Measurements from ENCODE around the gene LILRA2. TPM values are rescaled to one million over a fixed set of nuclear protein-coding genes. Genes with fewer than 3 reads are reported as not detected.
"Not testable (repeated sequence)": the region's sequence is repeated elsewhere in the genome, so short reads cannot be mapped to it uniquely, and the experiment has no call there.

Gene LILRA2
- polyA plus RNA-seq, 1 donor (not counting 4 experiments of a cell fraction or from before 2014, with no cell fraction given): not detected

DNA sequence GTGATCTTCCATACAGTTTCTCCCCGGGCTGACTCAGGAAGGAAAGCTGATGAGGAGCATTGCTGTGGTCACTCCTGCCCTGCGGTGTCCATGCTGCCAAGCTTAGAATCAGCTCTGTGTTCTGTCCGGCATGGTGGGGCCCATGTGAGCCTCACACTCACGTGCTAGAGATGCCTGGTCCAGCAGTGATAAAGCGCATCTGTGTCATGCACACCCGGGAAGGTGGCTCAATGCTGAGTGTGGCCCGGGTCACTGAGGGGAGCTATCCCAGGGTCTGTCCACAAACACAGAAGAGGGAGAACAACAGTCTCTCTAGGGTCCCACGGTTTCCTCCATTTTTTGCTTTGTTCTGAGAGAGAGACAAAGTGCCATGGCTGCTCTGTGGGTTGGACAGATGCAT lies 53.2 kb downstream of the LILRA2 start:
- Histone ChIP-seq H3K4me1 (ENCODE audit: control insufficient read depth, extremely low read depth, insufficient read depth, low read length) (no peaks in the 10 kb centered on the region), H4K20me1 (ENCODE audit: control insufficient read depth, extremely low read depth, insufficient read depth, low read length) (no peaks in the 10 kb centered on the region), H3K4me3 (ENCODE audit: control insufficient read depth in 2 of 3, extremely low read depth in 1 of 3, insufficient read depth in 2 of 3, low read depth in 1 of 3, low read length in 3 of 3) (no peak overlapping the region), H3K36me3 (ENCODE audit: control insufficient read depth in 2 of 2, extremely low read depth in 1 of 2, insufficient read depth in 2 of 2, low read length in 2 of 2) (no peaks in the 10 kb centered on the region), H3K9ac (ENCODE audit: control insufficient read depth, extremely low read depth, insufficient read depth, low read length) (no peak overlapping the region), H3K27ac (ENCODE audit: control insufficient read depth, insufficient read depth, low read length) (no peak overlapping the region), H3K79me2 (ENCODE audit: control insufficient read depth, insufficient read depth, low read length) (no peaks in the 10 kb centered on the region), H3K4me2 (ENCODE audit: control insufficient read depth, extremely low read depth, insufficient read depth, low read depth, low read length) (no peak overlapping the region), H3K27me3 (ENCODE audit: control insufficient read depth, extremely low read depth, insufficient read depth, low read length) (no peaks in the 10 kb centered on the region), H2AFZ (ENCODE audit: control insufficient read depth, low read length) (no peak overlapping the region), H3K9me3 (ENCODE audit: control insufficient read depth, low read depth, low read length) (peaks cover 1% of the 10 kb centered on the region), H3K9me1 (ENCODE audit: control insufficient read depth, extremely low read depth, insufficient read depth, low read length) (no peaks in the 10 kb centered on the region)
- TF ChIP-seq, protein P1, sequence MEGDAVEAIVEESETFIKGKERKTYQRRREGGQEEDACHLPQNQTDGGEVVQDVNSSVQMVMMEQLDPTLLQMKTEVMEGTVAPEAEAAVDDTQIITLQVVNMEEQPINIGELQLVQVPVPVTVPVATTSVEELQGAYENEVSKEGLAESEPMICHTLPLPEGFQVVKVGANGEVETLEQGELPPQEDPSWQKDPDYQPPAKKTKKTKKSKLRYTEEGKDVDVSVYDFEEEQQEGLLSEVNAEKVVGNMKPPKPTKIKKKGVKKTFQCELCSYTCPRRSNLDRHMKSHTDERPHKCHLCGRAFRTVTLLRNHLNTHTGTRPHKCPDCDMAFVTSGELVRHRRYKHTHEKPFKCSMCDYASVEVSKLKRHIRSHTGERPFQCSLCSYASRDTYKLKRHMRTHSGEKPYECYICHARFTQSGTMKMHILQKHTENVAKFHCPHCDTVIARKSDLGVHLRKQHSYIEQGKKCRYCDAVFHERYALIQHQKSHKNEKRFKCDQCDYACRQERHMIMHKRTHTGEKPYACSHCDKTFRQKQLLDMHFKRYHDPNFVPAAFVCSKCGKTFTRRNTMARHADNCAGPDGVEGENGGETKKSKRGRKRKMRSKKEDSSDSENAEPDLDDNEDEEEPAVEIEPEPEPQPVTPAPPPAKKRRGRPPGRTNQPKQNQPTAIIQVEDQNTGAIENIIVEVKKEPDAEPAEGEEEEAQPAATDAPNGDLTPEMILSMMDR (optimal IDR thresholded peaks at IDR 0.05 in 1 of 3, IDR thresholded peaks at IDR 0.05 in 1 of 3, conservative IDR thresholded peaks at IDR 0.05 in 1 of 3; ENCODE audit: extremely low read depth in 1 of 3, insufficient read depth in 2 of 3, low read length in 3 of 3): no peak
- TF ChIP-seq EZH2 (IDR thresholded peaks at IDR 0.05; ENCODE audit: low read length): no peak
- FAIRE-seq: no peak
- dilution Hi-C loops (cut with MboI; ENCODE audit: extremely low pct_ligation_motif_present, low sequenced_read_pairs): no loop called here
- DNase-seq (ENCODE audit: low read depth, low spot score): no peak

GRCh38 chr19:54627912-54628311 lies 54.3 kb downstream of the LILRA2 start:
- DNase-seq (ENCODE audit: low read depth, low spot score); FAIRE-seq; H3K27me3 ChIP-seq (ENCODE audit: control insufficient read depth, extremely low read depth, insufficient read depth, low read length); H3K4me2 ChIP-seq (ENCODE audit: control insufficient read depth, extremely low read depth, insufficient read depth, low read depth, low read length); H2AFZ ChIP-seq (ENCODE audit: control insufficient read depth, low read length); dilution Hi-C loops (cut with MboI; ENCODE audit: extremely low pct_ligation_motif_present, low sequenced_read_pairs); H3K36me3 ChIP-seq (ENCODE audit: control insufficient read depth in 2 of 2, extremely low read depth in 1 of 2, insufficient read depth in 2 of 2, low read length in 2 of 2); H3K9ac ChIP-seq (ENCODE audit: control insufficient read depth, extremely low read depth, insufficient read depth, low read length); H3K9me3 ChIP-seq (ENCODE audit: control insufficient read depth, low read depth, low read length); H4K20me1 ChIP-seq (ENCODE audit: control insufficient read depth, extremely low read depth, insufficient read depth, low read length); H3K79me2 ChIP-seq (ENCODE audit: control insufficient read depth, insufficient read depth, low read length); H3K4me1 ChIP-seq (ENCODE audit: control insufficient read depth, extremely low read depth, insufficient read depth, low read length); H3K27ac ChIP-seq (ENCODE audit: control insufficient read depth, insufficient read depth, low read length); H3K9me1 ChIP-seq (ENCODE audit: control insufficient read depth, extremely low read depth, insufficient read depth, low read length); H3K4me3 ChIP-seq (ENCODE audit: control insufficient read depth in 2 of 3, extremely low read depth in 1 of 3, insufficient read depth in 2 of 3, low read depth in 1 of 3, low read length in 3 of 3): not testable (repeated sequence)

- H3K4me2 ChIP-seq (ENCODE audit: control insufficient read depth, extremely low read depth, insufficient read depth, low read depth, low read length); H3K9me1 ChIP-seq (ENCODE audit: control insufficient read depth, extremely low read depth, insufficient read depth, low read length); H3K27me3 ChIP-seq (ENCODE audit: control insufficient read depth, extremely low read depth, insufficient read depth, low read length); H3K36me3 ChIP-seq (ENCODE audit: control insufficient read depth in 2 of 2, extremely low read depth in 1 of 2, insufficient read depth in 2 of 2, low read length in 2 of 2); dilution Hi-C loops (cut with MboI; ENCODE audit: extremely low pct_ligation_motif_present, low sequenced_read_pairs); DNase-seq (ENCODE audit: low read depth, low spot score); H3K79me2 ChIP-seq (ENCODE audit: control insufficient read depth, insufficient read depth, low read length); H3K9me3 ChIP-seq (ENCODE audit: control insufficient read depth, low read depth, low read length); H3K4me1 ChIP-seq (ENCODE audit: control insufficient read depth, extremely low read depth, insufficient read depth, low read length); FAIRE-seq; H3K4me3 ChIP-seq (ENCODE audit: control insufficient read depth in 2 of 3, extremely low read depth in 1 of 3, insufficient read depth in 2 of 3, low read depth in 1 of 3, low read length in 3 of 3); H3K27ac ChIP-seq (ENCODE audit: control insufficient read depth, insufficient read depth, low read length); H3K9ac ChIP-seq (ENCODE audit: control insufficient read depth, extremely low read depth, insufficient read depth, low read length); H4K20me1 ChIP-seq (ENCODE audit: control insufficient read depth, extremely low read depth, insufficient read depth, low read length); H2AFZ ChIP-seq (ENCODE audit: control insufficient read depth, low read length): not testable (repeated sequence)
Measured at GRCh38 chr19:54630262-54630661, 56.7 kb downstream of the LILRA2 start, which contains the start of gene LILRB1. TSS of gene LILRB1 (plus strand) at chr19:54630484. CDS start at chr19:54631074, 590 bp downstream.
